Fibroblast of lung (primary cell): ENCODE data around the gene PGM2L1.

Source experiments
- EZH2 ChIP-seq: IDR thresholded peaks from 2 replicates; pipeline ENCODE4 v1.5.1; 2012; ENCODE audit warnings: low read length, control low read depth, mild to moderate bottlenecking; ENCODE audit errors: missing control alignments
- TF ChIP-seq, protein P1 (sequence below), 2 donors: IDR thresholded peaks in 1 of 2; conservative IDR thresholded peaks in 1 of 2; 1 replicate in 1 of 2; 2 replicates in 1 of 2; pipeline ENCODE4 v1.5.1; 2011 to 2012; ENCODE audit warnings: low read length in 2 of 2, control low read depth in 1 of 2, inconsistent platforms in 1 of 2, low read depth in 1 of 2, mild to moderate bottlenecking in 1 of 2

DNA sequence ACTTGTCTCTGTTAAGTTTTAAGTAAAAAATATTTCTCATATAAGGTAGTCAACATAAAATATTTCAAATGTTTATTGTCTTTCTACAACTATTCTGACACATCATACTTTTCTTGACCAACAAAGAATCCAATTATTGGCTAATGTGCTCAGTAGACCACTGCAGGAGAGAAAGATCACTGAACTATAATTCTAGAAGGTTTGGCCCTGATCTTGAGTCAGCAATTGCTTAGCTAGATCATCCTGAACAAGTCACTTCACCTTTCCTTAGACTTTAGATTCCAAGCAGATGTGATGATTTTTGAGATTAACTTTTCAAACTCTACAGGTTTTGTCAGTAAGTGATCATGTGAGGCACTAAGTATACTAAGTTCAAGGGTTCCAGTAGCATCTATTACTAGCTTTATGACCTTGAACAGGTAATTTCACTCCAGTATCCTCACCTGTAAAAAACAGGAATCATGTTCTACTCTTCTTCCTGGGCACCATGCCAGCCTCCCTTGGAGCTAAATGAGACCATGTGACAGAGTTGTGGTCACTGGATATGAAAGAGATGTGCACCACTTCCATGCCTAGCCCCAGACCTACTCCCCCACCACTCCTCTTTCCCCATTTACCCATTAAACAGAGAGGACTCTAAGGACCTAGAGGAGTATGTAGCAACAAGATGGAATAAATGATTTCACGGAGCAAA is 17.3 kb downstream of the PGM2L1 start:
- TF ChIP-seq, protein P1, sequence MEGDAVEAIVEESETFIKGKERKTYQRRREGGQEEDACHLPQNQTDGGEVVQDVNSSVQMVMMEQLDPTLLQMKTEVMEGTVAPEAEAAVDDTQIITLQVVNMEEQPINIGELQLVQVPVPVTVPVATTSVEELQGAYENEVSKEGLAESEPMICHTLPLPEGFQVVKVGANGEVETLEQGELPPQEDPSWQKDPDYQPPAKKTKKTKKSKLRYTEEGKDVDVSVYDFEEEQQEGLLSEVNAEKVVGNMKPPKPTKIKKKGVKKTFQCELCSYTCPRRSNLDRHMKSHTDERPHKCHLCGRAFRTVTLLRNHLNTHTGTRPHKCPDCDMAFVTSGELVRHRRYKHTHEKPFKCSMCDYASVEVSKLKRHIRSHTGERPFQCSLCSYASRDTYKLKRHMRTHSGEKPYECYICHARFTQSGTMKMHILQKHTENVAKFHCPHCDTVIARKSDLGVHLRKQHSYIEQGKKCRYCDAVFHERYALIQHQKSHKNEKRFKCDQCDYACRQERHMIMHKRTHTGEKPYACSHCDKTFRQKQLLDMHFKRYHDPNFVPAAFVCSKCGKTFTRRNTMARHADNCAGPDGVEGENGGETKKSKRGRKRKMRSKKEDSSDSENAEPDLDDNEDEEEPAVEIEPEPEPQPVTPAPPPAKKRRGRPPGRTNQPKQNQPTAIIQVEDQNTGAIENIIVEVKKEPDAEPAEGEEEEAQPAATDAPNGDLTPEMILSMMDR (conservative IDR thresholded peaks at IDR 0.05 in 1 of 2, IDR thresholded peaks at IDR 0.05 in 1 of 2; ENCODE audit: low read depth in 1 of 2, low read length in 2 of 2) = no peak
- TF ChIP-seq EZH2 = no peak
